Tibial nerve (tissue), 3 donors: ENCODE data around the gene TMEM161A.

Source experiments
- POLR2A ChIP-seq, 2 donors: fragments of 450-650 bp; IDR thresholded peaks; one replicate each; pipeline ENCODE4 v1.6.1; 2017; ENCODE audit warnings: antibody characterized with exemption in 2 of 2, mild to moderate bottlenecking in 2 of 2, moderate library complexity in 2 of 2
- TF ChIP-seq, protein P1 (sequence below), 5 experiments: fragments of 200-600 bp in 3 of 5; fragments of 450-650 bp in 2 of 5; sonication (generic) in 3 of 5; IDR thresholded peaks; one replicate each; pipeline ENCODE4 v1.5.1; 2016 to 2019; ENCODE audit warnings: antibody characterized with exemption in 5 of 5, mild to moderate bottlenecking in 3 of 5, moderate library complexity in 2 of 5

DNA sequence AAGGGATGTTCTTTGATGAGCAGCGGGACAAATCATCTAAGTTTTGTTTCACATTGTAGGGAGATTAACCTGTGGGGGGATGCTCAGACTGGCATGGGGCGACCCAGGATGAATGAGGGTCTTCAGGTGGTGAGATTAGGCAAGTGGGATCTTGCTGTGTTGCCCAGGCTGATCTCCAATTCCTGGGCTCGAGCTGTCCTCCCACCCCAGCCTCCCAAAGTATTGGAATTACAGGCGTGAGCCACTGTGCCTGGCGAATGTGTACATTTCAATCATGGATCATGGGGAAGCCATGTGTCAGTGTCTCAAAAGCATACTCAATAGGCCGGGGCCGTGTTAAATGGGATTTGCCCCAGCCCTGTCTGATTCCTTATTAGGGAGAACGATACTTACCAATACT lies 66.4 kb downstream of the TMEM161A start:
- TF ChIP-seq, protein P1, sequence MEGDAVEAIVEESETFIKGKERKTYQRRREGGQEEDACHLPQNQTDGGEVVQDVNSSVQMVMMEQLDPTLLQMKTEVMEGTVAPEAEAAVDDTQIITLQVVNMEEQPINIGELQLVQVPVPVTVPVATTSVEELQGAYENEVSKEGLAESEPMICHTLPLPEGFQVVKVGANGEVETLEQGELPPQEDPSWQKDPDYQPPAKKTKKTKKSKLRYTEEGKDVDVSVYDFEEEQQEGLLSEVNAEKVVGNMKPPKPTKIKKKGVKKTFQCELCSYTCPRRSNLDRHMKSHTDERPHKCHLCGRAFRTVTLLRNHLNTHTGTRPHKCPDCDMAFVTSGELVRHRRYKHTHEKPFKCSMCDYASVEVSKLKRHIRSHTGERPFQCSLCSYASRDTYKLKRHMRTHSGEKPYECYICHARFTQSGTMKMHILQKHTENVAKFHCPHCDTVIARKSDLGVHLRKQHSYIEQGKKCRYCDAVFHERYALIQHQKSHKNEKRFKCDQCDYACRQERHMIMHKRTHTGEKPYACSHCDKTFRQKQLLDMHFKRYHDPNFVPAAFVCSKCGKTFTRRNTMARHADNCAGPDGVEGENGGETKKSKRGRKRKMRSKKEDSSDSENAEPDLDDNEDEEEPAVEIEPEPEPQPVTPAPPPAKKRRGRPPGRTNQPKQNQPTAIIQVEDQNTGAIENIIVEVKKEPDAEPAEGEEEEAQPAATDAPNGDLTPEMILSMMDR (IDR thresholded peaks at IDR 0.05): no peak
- TF ChIP-seq POLR2A (IDR thresholded peaks at IDR 0.05): no peak
